Gastrocnemius medialis (tissue), 4 donors: ENCODE results near the gene PPM1M. TPM values are rescaled to one million over a fixed set of nuclear protein-coding genes. Genes with fewer than 3 reads are reported as not detected.

Experiments used
- ATAC-seq, 2 donors: fragments of 150-250 bp; one replicate each; pipeline ENCODE4 v1.9.1; 2016
- DNase-seq, 2 donors: peaks; one replicate each; pipeline ENCODE4 v3.0.0-alpha.2; 2019
- H3K27ac ChIP-seq, 4 donors: fragments of 200-600 bp; sonication (generic); 1 replicate in 1 of 4; 2 replicates in 3 of 4; pipeline ENCODE4 v1.5.1; 2016 to 2018; ENCODE audit warnings: mild to moderate bottlenecking in 2 of 4, moderate library complexity in 1 of 4
- H3K27me3 ChIP-seq, 3 donors: fragments of 200-600 bp; sonication (generic) in 2 of 3; 1 replicate in 1 of 3; 2 replicates in 2 of 3; pipeline versions ENCODE4 v1.5.1 to v1.6.0; 2016 to 2019; ENCODE audit warnings: mild to moderate bottlenecking in 1 of 3, moderate library complexity in 1 of 3
- H3K36me3 ChIP-seq, 2 donors: fragments of 200-600 bp; sonication (generic) in 1 of 2; one replicate each; pipeline ENCODE4 v1.5.1; 2017 to 2018
- H3K4me1 ChIP-seq, 2 donors: fragments of 200-600 bp; sonication (generic) in 1 of 2; one replicate each; pipeline ENCODE4 v1.5.1; 2016 to 2017; ENCODE audit warnings: mild to moderate bottlenecking in 2 of 2
- H3K4me3 ChIP-seq, 4 donors: fragments of 200-600 bp; sonication (generic) in 3 of 4; 1 replicate in 1 of 4; 2 replicates in 3 of 4; pipeline ENCODE4 v1.5.1; 2016 to 2019; ENCODE audit warnings: mild to moderate bottlenecking in 2 of 4
- H3K9me3 ChIP-seq, 3 donors: fragments of 200-600 bp; sonication (generic) in 2 of 3; 1 replicate in 1 of 3; 2 replicates in 2 of 3; pipeline ENCODE4 v1.5.1; 2016 to 2019
- CTCF ChIP-seq, 5 experiments: fragments of 450-650 bp in 3 of 5; fragments of 200-600 bp in 2 of 5; sonication (generic) in 2 of 5; IDR thresholded peaks in 4 of 5; conservative IDR thresholded peaks in 1 of 5; 1 replicate in 4 of 5; 2 replicates in 1 of 5; pipeline ENCODE4 v1.5.1; 2016 to 2019; ENCODE audit warnings: antibody characterized with exemption in 5 of 5, mild to moderate bottlenecking in 3 of 5, moderate library complexity in 3 of 5
- POLR2A ChIP-seq, 2 donors: fragments of 450-650 bp; IDR thresholded peaks; one replicate each; pipeline ENCODE4 v1.6.1; 2017; ENCODE audit warnings: antibody characterized with exemption in 2 of 2, mild to moderate bottlenecking in 2 of 2, moderate library complexity in 2 of 2
- in situ Hi-C, 4 donors: fragments of 200-750 bp; cut with MboI; loops; one replicate each; pipeline versions ENCODE4 v1.15.0 to v1.8.0; 2017; ENCODE audit warnings: low sequenced_read_pairs in 4 of 4
- intact Hi-C: fragments of 100-400 bp; cut with DNase I; formaldehyde crosslinking; loops from one replicate; pipeline ENCODE4 v1.15.1; 2023; ENCODE audit warnings: low total_unique reads
- total RNA-seq, 4 donors: library from RNA; depleted of rRNA; stranded (reverse); fragments of >200 nt; gene quantifications; one replicate each; pipeline versions ENCODE4 v1.1.0 to v1.2.3, GENCODE V29; 2016

PPM1M gene
- total RNA-seq, 4 donors from 2014 or later, result 0.97 to 5.2 (median 3.5) TPM

GRCh38 chr3:52213005-52213404 lies 32.6 kb upstream of the PPM1M start:
- no peak for DNase-seq

GRCh38 chr3:52213901-52214300 lies 31.7 kb upstream of the PPM1M start:
- peaks cover 3 to 66% of the 10 kb centered on the region in 2 donors for H3K36me3 ChIP-seq
- in situ Hi-C loops, result no loop called here
- DNase-seq (no peak), ATAC-seq (no peak)
- H3K4me1 ChIP-seq, result peaks cover 14 to 22% of the 10 kb centered on the region in 2 donors
- H3K27me3 ChIP-seq, result no peaks in the 10 kb centered on the region
- intact Hi-C loops, result no loop called here
- H3K27ac ChIP-seq, result no peak overlapping the region
- TF ChIP-seq POLR2A (IDR thresholded peaks at IDR 0.05), result no peak
- no peak for TF ChIP-seq CTCF (IDR thresholded peaks at IDR 0.05 in 4 of 5, conservative IDR thresholded peaks at IDR 0.05 in 1 of 5)
- H3K9me3 ChIP-seq, result no peaks in the 10 kb centered on the region
- no peak overlapping the region for H3K4me3 ChIP-seq

More at GRCh38 chr3:52213005-52213404, 32.6 kb upstream of the PPM1M start:
- Histone ChIP-seq H3K36me3 (peaks cover 5 to 75% of the 10 kb centered on the region in 2 donors), H3K9me3 (no peaks in the 10 kb centered on the region), H3K4me1 (peaks cover 14 to 22% of the 10 kb centered on the region in 2 donors), H3K27ac (no peak overlapping the region), H3K27me3 (no peaks in the 10 kb centered on the region), H3K4me3 (no peak overlapping the region)
- intact Hi-C loops, result no loop called here
- ATAC-seq, result no peak
- TF ChIP-seq POLR2A (IDR thresholded peaks at IDR 0.05) (no peak), CTCF (IDR thresholded peaks at IDR 0.05 in 4 of 5, conservative IDR thresholded peaks at IDR 0.05 in 1 of 5) (no peak)
- in situ Hi-C loops, result no loop called here

GRCh38 chr3:52215351-52215750 lies 30.2 kb upstream of the PPM1M start:
- in situ Hi-C loops, result loop anchor here in 2 of 4 donors (5.0 kb wide), 1 partner anchor 127 kb away; no protein-coding TSS in a partner anchor
- ATAC-seq, result no peak
- intact Hi-C loops, result no loop called here
- Histone ChIP-seq H3K27me3 (no peaks in the 10 kb centered on the region), H3K36me3 (peaks cover 0 to 51% of the 10 kb centered on the region in 2 donors), H3K4me1 (peaks cover 15 to 22% of the 10 kb centered on the region in 2 donors), H3K4me3 (no peak overlapping the region), H3K27ac (peak overlapping the region in 2 of 4 donors; percentile 68 to 80), H3K9me3 (no peaks in the 10 kb centered on the region)
- DNase-seq, result no peak
- TF ChIP-seq POLR2A (IDR thresholded peaks at IDR 0.05) (no peak), CTCF (IDR thresholded peaks at IDR 0.05 in 4 of 5, conservative IDR thresholded peaks at IDR 0.05 in 1 of 5) (no peak)

GRCh38 chr3:52216585-52217408 lies 28.8 kb upstream of the PPM1M start:
- peak overlapping the region; percentile 47 to 80 (median 66) for H3K27ac ChIP-seq
- ATAC-seq (peak; percentile 83 to 87), DNase-seq (peak; percentile 70 to 87)
- no peak for TF ChIP-seq CTCF (IDR thresholded peaks at IDR 0.05 in 4 of 5, conservative IDR thresholded peaks at IDR 0.05 in 1 of 5)
- TF ChIP-seq POLR2A (IDR thresholded peaks at IDR 0.05), result no peak
- in situ Hi-C loops, result loop anchor here in 2 of 4 donors (5.0 kb wide), 1 partner anchor 126 kb away; no protein-coding TSS in a partner anchor
- no peaks in the 10 kb centered on the region for H3K9me3 ChIP-seq
- intact Hi-C loops, result no loop called here
- no peak overlapping the region for H3K4me3 ChIP-seq
- peaks cover 0 to 37% of the 10 kb centered on the region in 2 donors for H3K36me3 ChIP-seq
- peaks cover 20 to 28% of the 10 kb centered on the region in 2 donors for H3K4me1 ChIP-seq
- H3K27me3 ChIP-seq, result no peaks in the 10 kb centered on the region
